GM10847 (cell line): ENCODE measurements around the gene CREB3L2.

ENCODE experiments used
- POLR2A ChIP-seq: IDR thresholded peaks from 2 replicates; pipeline ENCODE4 v1.6.1; 2011; ENCODE audit not compliant: insufficient read length; ENCODE audit errors: extremely low read depth

Gene CREB3L2

GRCh38 chr7:138001529-138002095, at the start of gene CREB3L2:
Gene CREB3L2, minus strand, starts transcription at chr7:138002086. Its CDS starts 381 bp downstream, at chr7:138001705.
- TF ChIP-seq POLR2A = peak; percentile 15

GRCh38 chr7:138049505-138050116, 47.7 kb upstream of the CREB3L2 start:
- TF ChIP-seq POLR2A = no peak

GRCh38 chr7:138047907-138048306, 46.0 kb upstream of the CREB3L2 start:
- TF ChIP-seq POLR2A = no peak

- no peak for TF ChIP-seq POLR2A
These were observed 43.0 kb upstream of the CREB3L2 start for GRCh38 chr7:138044897-138045296.

- TF ChIP-seq POLR2A = no peak
These were observed 34.2 kb upstream of the CREB3L2 start for GRCh38 chr7:138036135-138036534.

GRCh38 chr7:138033241-138033640, 31.4 kb upstream of the CREB3L2 start:
- TF ChIP-seq POLR2A = no peak

- TF ChIP-seq POLR2A = no peak
These were observed 30.9 kb upstream of the CREB3L2 start for GRCh38 chr7:138032770-138033169.

GRCh38 chr7:138032186-138032585, 30.3 kb upstream of the CREB3L2 start:
- TF ChIP-seq POLR2A = no peak

GRCh38 chr7:138030679-138031351, 28.9 kb upstream of the CREB3L2 start:
- TF ChIP-seq POLR2A = no peak

GRCh38 chr7:138029941-138030340, 28.1 kb upstream of the CREB3L2 start:
- TF ChIP-seq POLR2A = no peak

- no peak for TF ChIP-seq POLR2A
These were observed 27.2 kb upstream of the CREB3L2 start for GRCh38 chr7:138029126-138029525.

- TF ChIP-seq POLR2A = no peak
These were observed 25.2 kb upstream of the CREB3L2 start for GRCh38 chr7:138027100-138027499.

- no peak for TF ChIP-seq POLR2A
These were observed 23.6 kb upstream of the CREB3L2 start for GRCh38 chr7:138025215-138026186.

GRCh38 chr7:138024765-138025164, 22.9 kb upstream of the CREB3L2 start:
- no peak for TF ChIP-seq POLR2A

- no peak for TF ChIP-seq POLR2A
These were observed 22.4 kb upstream of the CREB3L2 start for GRCh38 chr7:138024343-138024691.

- TF ChIP-seq POLR2A = no peak
These were observed 21.9 kb upstream of the CREB3L2 start for GRCh38 chr7:138023618-138024342.
